Keratinocyte (primary cell): ENCODE measurements around the gene NXN.

Experiments used
- EZH2 ChIP-seq: IDR thresholded peaks from one replicate; pipeline ENCODE4 v1.6.1; 2012; ENCODE audit warnings: inconsistent platforms, mild to moderate bottlenecking, low read length, moderate library complexity
- TF ChIP-seq, protein P1 (sequence below), 3 experiments: IDR thresholded peaks in 1 of 3; conservative IDR thresholded peaks in 1 of 3; optimal IDR thresholded peaks in 1 of 3; 2 replicates in 2 of 3; 3 replicates in 1 of 3; pipeline versions ENCODE3 to v1.5.1; 2011; ENCODE audit warnings: low read length in 3 of 3, mild to moderate bottlenecking in 3 of 3, moderate library complexity in 2 of 3, control low read depth in 1 of 3, inconsistent platforms in 1 of 3; ENCODE audit not compliant: insufficient read depth in 2 of 3; ENCODE audit errors: extremely low read depth in 1 of 3

- TF ChIP-seq, protein P1, sequence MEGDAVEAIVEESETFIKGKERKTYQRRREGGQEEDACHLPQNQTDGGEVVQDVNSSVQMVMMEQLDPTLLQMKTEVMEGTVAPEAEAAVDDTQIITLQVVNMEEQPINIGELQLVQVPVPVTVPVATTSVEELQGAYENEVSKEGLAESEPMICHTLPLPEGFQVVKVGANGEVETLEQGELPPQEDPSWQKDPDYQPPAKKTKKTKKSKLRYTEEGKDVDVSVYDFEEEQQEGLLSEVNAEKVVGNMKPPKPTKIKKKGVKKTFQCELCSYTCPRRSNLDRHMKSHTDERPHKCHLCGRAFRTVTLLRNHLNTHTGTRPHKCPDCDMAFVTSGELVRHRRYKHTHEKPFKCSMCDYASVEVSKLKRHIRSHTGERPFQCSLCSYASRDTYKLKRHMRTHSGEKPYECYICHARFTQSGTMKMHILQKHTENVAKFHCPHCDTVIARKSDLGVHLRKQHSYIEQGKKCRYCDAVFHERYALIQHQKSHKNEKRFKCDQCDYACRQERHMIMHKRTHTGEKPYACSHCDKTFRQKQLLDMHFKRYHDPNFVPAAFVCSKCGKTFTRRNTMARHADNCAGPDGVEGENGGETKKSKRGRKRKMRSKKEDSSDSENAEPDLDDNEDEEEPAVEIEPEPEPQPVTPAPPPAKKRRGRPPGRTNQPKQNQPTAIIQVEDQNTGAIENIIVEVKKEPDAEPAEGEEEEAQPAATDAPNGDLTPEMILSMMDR (optimal IDR thresholded peaks at IDR 0.05 in 1 of 3, IDR thresholded peaks at IDR 0.05 in 1 of 3, conservative IDR thresholded peaks at IDR 0.05 in 1 of 3; ENCODE audit: extremely low read depth in 1 of 3, insufficient read depth in 2 of 3, low read length in 3 of 3), result no peak
- TF ChIP-seq EZH2, result no peak
Measured at GRCh38 chr17:814371-814770, 165.2 kb downstream of the NXN start.
